ENCODE data around the gene FAM193A.

The FAM193A gene

DNA sequence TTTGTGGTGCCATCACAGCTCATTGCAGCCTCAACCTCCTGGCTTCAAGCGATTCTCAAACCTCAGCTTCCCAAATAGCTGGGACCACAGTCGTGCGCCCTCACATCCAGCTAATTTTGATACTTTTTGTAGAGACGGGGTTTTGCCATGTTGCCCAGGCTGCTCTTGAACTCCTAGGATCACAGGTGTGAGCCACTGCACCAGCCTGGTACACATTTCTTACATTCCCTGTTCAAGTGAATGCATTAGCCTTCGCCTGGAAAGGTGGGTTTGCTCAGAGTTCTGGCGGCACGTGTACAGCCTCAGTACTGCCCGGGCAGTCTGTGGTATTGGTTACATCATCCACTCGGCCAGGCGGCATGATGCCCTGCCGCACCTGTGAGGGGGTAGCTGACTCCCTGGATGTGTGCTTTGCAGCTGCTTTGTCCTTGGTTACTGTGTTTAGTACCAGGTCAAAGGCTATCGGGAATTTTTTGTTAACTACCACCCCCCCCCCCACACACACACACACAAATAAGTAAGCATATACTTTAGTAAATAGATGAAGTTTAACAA lies 162.6 kb downstream of the FAM193A start:
- TF ChIP-seq, protein P1, sequence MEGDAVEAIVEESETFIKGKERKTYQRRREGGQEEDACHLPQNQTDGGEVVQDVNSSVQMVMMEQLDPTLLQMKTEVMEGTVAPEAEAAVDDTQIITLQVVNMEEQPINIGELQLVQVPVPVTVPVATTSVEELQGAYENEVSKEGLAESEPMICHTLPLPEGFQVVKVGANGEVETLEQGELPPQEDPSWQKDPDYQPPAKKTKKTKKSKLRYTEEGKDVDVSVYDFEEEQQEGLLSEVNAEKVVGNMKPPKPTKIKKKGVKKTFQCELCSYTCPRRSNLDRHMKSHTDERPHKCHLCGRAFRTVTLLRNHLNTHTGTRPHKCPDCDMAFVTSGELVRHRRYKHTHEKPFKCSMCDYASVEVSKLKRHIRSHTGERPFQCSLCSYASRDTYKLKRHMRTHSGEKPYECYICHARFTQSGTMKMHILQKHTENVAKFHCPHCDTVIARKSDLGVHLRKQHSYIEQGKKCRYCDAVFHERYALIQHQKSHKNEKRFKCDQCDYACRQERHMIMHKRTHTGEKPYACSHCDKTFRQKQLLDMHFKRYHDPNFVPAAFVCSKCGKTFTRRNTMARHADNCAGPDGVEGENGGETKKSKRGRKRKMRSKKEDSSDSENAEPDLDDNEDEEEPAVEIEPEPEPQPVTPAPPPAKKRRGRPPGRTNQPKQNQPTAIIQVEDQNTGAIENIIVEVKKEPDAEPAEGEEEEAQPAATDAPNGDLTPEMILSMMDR (IDR thresholded peaks at IDR 0.05; ENCODE audit: control insufficient read depth, insufficient read depth, low read depth, low read length, missing control alignments), result no peak
- no peak overlapping the region for H3K4me3 ChIP-seq (ENCODE audit: control insufficient read depth, low read depth, low read length)
- DNase-seq (ENCODE audit: low read depth), result no peak

DNA sequence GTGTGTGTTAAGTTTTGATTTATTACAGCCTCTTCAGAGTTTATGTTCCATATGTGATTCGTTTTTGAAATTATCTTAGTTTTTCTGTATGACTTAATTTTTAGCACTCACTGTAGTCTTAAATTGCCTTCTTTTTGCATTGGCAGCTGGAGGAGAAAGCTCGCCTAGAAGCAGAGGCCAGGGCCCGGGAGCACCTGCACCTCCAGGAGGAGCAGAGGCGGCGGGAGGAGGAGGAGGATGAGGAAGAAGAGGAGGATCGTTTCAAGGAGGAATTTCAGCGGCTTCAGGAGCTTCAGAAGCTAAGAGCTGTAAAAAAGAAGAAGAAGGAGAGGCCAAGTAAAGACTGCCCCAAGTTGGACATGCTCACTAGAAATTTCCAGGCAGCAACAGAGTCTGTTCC lies 163.1 kb downstream of the FAM193A start:
- H3K4me3 ChIP-seq (ENCODE audit: control insufficient read depth, low read depth, low read length), result no peak overlapping the region
- TF ChIP-seq, protein P1 (IDR thresholded peaks at IDR 0.05; ENCODE audit: control insufficient read depth, insufficient read depth, low read depth, low read length, missing control alignments), result no peak
- DNase-seq (ENCODE audit: low read depth), result no peak

DNA sequence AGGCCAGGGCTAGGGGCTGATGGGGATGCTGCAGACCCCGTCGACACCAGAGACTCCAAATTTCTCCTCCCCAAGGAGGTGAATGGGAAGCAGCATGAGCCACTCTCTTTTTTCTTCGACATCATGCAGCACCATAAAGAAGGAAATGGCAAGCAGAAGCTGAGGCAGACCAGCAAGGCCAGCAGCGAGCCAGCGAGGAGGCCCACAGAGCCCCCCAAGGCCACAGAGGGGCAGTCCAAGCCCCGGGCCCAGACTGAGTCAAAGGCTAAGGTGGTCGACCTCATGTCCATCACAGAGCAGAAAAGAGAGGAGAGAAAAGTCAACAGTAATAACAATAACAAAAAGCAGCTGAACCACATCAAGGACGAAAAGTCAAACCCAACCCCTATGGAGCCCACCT lies 163.6 kb downstream of the FAM193A start:
- TF ChIP-seq, protein P1 (IDR thresholded peaks at IDR 0.05; ENCODE audit: control insufficient read depth, insufficient read depth, low read depth, low read length, missing control alignments), result no peak
- no peak overlapping the region for H3K4me3 ChIP-seq (ENCODE audit: control insufficient read depth, low read depth, low read length)
- no peak for DNase-seq (ENCODE audit: low read depth)

DNA sequence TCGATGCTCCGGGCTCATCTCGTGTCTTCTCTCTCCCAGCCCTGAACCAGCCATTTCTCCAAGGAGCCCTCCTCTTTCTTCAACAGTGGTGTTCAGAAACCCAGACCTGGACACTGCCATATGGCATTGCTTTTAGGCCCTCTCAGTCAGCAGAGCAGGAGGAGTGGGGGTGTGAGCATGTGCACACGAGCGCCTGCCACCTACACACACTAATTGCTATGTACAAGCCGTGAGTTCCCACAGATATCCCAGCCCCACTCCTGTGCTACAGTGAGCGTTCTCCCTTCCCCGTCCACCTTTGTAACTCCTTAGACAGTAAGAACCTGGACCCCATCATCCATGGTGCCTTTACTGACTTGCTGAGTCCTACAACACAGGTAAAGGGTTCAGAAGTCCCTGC lies 165.9 kb downstream of the FAM193A start:
- H3K4me3 ChIP-seq (ENCODE audit: control insufficient read depth, low read depth, low read length), result no peak overlapping the region
- TF ChIP-seq, protein P1 (IDR thresholded peaks at IDR 0.05; ENCODE audit: control insufficient read depth, insufficient read depth, low read depth, low read length, missing control alignments), result no peak
- no peak for DNase-seq (ENCODE audit: low read depth)

DNA sequence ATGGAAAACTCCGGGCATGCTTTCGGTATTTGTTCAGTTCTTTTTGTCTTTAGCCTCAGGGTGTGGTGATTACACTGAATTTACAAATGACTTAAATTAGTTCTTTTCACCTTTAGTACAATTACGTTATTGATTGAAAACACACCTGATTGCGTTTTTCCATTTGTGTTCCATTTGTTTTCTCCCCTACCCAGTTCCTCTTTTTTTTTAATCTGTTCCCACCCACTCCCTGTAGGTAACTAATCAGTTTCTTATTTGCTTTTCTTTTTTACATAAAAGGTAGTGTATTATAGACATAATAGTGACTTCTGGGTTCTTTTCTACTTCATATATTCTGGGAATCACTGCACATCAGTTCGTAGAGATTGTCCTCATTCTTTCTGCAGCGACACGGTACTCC lies 166.3 kb downstream of the FAM193A start:
- TF ChIP-seq, protein P1 (IDR thresholded peaks at IDR 0.05; ENCODE audit: control insufficient read depth, insufficient read depth, low read depth, low read length, missing control alignments), result no peak
- H3K4me3 ChIP-seq (ENCODE audit: control insufficient read depth, low read depth, low read length), result no peak overlapping the region
- DNase-seq (ENCODE audit: low read depth), result no peak

DNA sequence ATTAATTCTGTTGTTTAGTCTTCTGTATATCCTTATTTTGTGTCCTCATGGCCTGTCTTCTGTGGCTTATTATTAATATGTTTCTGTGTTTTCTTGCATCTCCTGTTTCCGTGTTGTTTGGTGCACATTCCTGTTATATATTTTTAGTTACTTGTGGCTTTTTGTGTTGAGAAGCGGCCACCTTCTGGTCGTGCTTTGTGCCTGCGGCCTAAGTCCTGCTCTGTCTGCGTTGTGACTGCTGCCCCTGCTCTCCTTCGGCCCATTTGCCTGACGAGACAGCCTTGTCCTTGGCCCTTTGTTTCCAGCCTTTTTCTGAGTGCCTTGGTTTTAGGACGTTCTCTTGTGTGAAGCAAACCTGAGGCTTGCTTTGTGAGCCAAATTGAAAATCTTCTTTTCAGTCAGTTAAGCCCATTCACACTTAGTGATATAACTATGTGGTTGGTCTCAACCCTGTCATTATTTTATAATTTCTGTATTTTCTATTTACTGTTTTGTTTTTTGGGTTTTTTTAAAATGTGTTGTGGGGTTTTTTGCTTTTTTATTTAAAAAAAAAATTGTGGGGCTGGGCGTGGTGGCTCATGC lies 175.9 kb downstream of the FAM193A start:
- no peak overlapping the region for H3K4me3 ChIP-seq (ENCODE audit: control insufficient read depth, low read depth, low read length)
- TF ChIP-seq, protein P1 (IDR thresholded peaks at IDR 0.05; ENCODE audit: control insufficient read depth, insufficient read depth, low read depth, low read length, missing control alignments), result peak; percentile 17
- no peak for DNase-seq (ENCODE audit: low read depth)

Measured in AG09309 (cell line).